Hepatocyte (in vitro differentiated cells): ENCODE results near the gene TMEM30A. TPM values are rescaled to one million over a fixed set of nuclear protein-coding genes. Genes with fewer than 3 reads are reported as not detected.
A peak's percentile ranks its signal among the peaks of the same experiment; 100 is the strongest.

Experiments used
- DNase-seq: peaks from one replicate; pipeline ENCODE4 v3.0.0-alpha.2; 2016; ENCODE audit warnings: low spot score
- H2AFZ ChIP-seq: fragments of 200-600 bp; sonication (generic); 2 replicates; pipeline ENCODE4 v1.6.0; 2016; ENCODE audit warnings: antibody characterized with exemption, mild to moderate bottlenecking
- H3K27ac ChIP-seq: fragments of 200-600 bp; sonication (generic); 2 replicates; pipeline ENCODE4 v1.5.1; 2016; ENCODE audit warnings: mild to moderate bottlenecking
- H3K27me3 ChIP-seq: fragments of 200-600 bp; sonication (generic); 2 replicates; pipeline ENCODE4 v1.6.1; 2016
- H3K36me3 ChIP-seq: fragments of 200-600 bp; sonication (generic); replicated peaks from 2 replicates; pipeline ENCODE4 v1.5.1; 2016; ENCODE audit warnings: low read depth; ENCODE audit not compliant: insufficient read depth
- H3K4me1 ChIP-seq: fragments of 200-600 bp; sonication (generic); 2 replicates; pipeline ENCODE4 v1.5.1; 2016; ENCODE audit warnings: mild to moderate bottlenecking, moderate library complexity; ENCODE audit not compliant: insufficient read depth
- H3K4me2 ChIP-seq: fragments of 200-600 bp; sonication (generic); 2 replicates; pipeline ENCODE4 v1.6.0; 2016
- H3K4me3 ChIP-seq: fragments of 200-600 bp; sonication (generic); 2 replicates; pipeline ENCODE4 v1.5.1; 2016; ENCODE audit warnings: mild to moderate bottlenecking
- H3K79me2 ChIP-seq: fragments of 200-600 bp; sonication (generic); 2 replicates; pipeline ENCODE4 v1.6.0; 2017; ENCODE audit warnings: mild to moderate bottlenecking
- H3K9me2 ChIP-seq: fragments of 200-600 bp; sonication (generic); replicated peaks from 2 replicates; pipeline ENCODE4 v1.6.0; 2017; ENCODE audit warnings: mild to moderate bottlenecking; ENCODE audit not compliant: insufficient read depth
- H3K9me3 ChIP-seq: fragments of 200-600 bp; sonication (generic); 2 replicates; pipeline ENCODE4 v1.5.1; 2016; ENCODE audit warnings: low read depth, mild to moderate bottlenecking
- H4K20me1 ChIP-seq: fragments of 200-600 bp; sonication (generic); 2 replicates; pipeline ENCODE4 v1.6.0; 2016; ENCODE audit warnings: mild to moderate bottlenecking; ENCODE audit not compliant: insufficient read depth, poor library complexity, severe bottlenecking
- CTCF ChIP-seq: fragments of 200-600 bp; sonication (generic); IDR thresholded peaks from 2 replicates; pipeline ENCODE4 v1.5.1; 2016; ENCODE audit warnings: antibody characterized with exemption, mild to moderate bottlenecking; ENCODE audit not compliant: poor library complexity
- EZH2 ChIP-seq: fragments of 200-600 bp; sonication (generic); IDR thresholded peaks from 2 replicates; pipeline ENCODE4 v1.6.1; 2016; ENCODE audit warnings: antibody characterized with exemption, mild to moderate bottlenecking, borderline replicate concordance
- EZH2phosphoT487 ChIP-seq: fragments of 200-600 bp; sonication (generic); IDR thresholded peaks from one replicate; pipeline ENCODE4 v1.6.1; 2018; ENCODE audit warnings: antibody characterized with exemption, mild to moderate bottlenecking, low read depth, moderate library complexity; ENCODE audit not compliant: unreplicated experiment, severe bottlenecking
- WGBS: methylation state at CpG from one replicate; pipeline ENCODE4 v1.1.6; 2016; ENCODE audit warnings: low lambda C conversion rate; ENCODE audit errors: missing lambda C conversion rate; 5-methylcytosine and 5-hydroxymethylcytosine counted together
- polyA plus RNA-seq: library from polyadenylated mRNA; unstranded; fragments of >200 nt; fragmentation: Nextera tagmentation; extraction: Ambion mirVana; gene quantifications from 2 replicates; pipeline ENCODE4 v1.2.1, GENCODE V29; 2016
- total RNA-seq: library from RNA; depleted of rRNA; stranded (reverse); fragments of >200 nt; gene quantifications from 2 replicates; pipeline ENCODE4 v1.2.3, GENCODE V29; 2014

Gene TMEM30A
- total and polyA plus RNA-seq, 2 experiments from 2014 or later, result 71.1 to 165 TPM

DNA sequence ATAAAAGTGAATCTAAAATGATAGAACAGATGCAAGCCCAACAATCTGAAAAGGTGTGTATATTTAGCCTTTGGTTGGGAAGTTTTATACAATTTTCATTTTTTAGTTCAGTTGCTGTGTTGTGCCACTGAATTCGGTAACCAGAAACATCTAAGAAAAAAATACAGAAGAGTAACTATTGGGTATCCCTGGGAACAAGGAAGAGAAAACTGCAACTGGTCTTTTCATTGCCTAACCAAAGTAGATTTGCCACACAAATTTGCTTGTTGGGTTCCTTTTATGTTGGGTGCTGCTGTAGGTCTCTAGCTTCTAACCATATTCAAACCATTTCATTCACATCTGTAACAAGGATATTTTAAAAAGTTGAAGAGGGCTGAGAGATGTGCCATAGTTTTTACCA, 2.8 kb upstream of the TMEM30A start:
- H4K20me1 ChIP-seq, result peaks cover 9% of the 10 kb centered on the region
- H2AFZ ChIP-seq, result no peak overlapping the region
- DNase-seq, result no peak
- no peaks in the 10 kb centered on the region for H3K9me2 ChIP-seq
- 78% methylated on average over 1 of the region's 1 CpG for WGBS
- H3K36me3 ChIP-seq, result no peaks in the 10 kb centered on the region
- no peaks in the 10 kb centered on the region for H3K9me3 ChIP-seq
- no peak for TF ChIP-seq CTCF
- no peak for TF ChIP-seq EZH2phosphoT487
- no peak for TF ChIP-seq EZH2
- no peaks in the 10 kb centered on the region for H3K4me1 ChIP-seq
- H3K4me2 ChIP-seq, result no peak overlapping the region
- peaks cover 45% of the 10 kb centered on the region for H3K79me2 ChIP-seq
- H3K27me3 ChIP-seq, result no peaks in the 10 kb centered on the region
- H3K4me3 ChIP-seq, result no peak overlapping the region
- no peak overlapping the region for H3K27ac ChIP-seq

DNA sequence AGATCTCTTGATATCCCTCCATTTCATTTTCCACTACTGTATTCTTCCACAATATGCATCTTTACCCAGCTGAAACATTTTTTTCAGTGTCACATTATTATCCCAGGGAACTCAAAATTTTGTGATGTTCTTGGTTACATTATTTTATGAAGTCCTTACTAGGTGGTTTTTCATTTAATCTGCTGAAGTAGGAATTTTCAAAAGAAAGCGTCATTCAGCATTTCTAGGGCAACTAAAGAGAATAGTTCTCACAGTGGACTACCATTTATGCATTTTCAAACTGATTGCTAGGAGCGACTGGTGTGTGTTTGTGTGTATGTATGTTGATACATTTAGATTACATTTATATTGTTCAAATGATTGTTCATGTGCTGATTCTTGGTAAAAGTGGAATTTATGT, 2.4 kb upstream of the TMEM30A start:
- Histone ChIP-seq H3K4me2 (no peak overlapping the region), H3K27ac (no peak overlapping the region), H3K9me2 (no peaks in the 10 kb centered on the region)

GRCh38 chr6:75285283-75285639, 669 bp upstream of the TMEM30A start:
- no peak for TF ChIP-seq EZH2
- WGBS, result 7% methylated on average over 6 of the region's 6 CpGs
- Histone ChIP-seq H3K4me2 (peak overlapping the region; percentile 82), H3K9me2 (no peaks in the 10 kb centered on the region), H3K9me3 (no peaks in the 10 kb centered on the region), H2AFZ (peak overlapping the region; percentile 82), H3K36me3 (no peaks in the 10 kb centered on the region), H3K4me1 (peaks cover 21% of the 10 kb centered on the region), H3K4me3 (peak overlapping the region; percentile 53), H4K20me1 (peaks cover 31% of the 10 kb centered on the region), H3K27ac (peak overlapping the region; percentile 89), H3K79me2 (peaks cover 66% of the 10 kb centered on the region), H3K27me3 (no peaks in the 10 kb centered on the region)
- DNase-seq, result no peak

More for the DNA sequence above, 2.4 kb upstream of the TMEM30A start:
- no peak overlapping the region for H3K4me3 ChIP-seq
- TF ChIP-seq EZH2 (no peak), CTCF (no peak), EZH2phosphoT487 (no peak)
- H3K79me2 ChIP-seq, result peaks cover 50% of the 10 kb centered on the region
- H4K20me1 ChIP-seq, result peaks cover 14% of the 10 kb centered on the region
- no peaks in the 10 kb centered on the region for H3K9me3 ChIP-seq
- WGBS, result 95% methylated on average over 2 of the region's 2 CpGs
- H3K4me1 ChIP-seq, result peaks cover 4% of the 10 kb centered on the region
- DNase-seq, result no peak
- no peak overlapping the region for H2AFZ ChIP-seq
- no peaks in the 10 kb centered on the region for H3K27me3 ChIP-seq
- H3K36me3 ChIP-seq, result no peaks in the 10 kb centered on the region

DNA sequence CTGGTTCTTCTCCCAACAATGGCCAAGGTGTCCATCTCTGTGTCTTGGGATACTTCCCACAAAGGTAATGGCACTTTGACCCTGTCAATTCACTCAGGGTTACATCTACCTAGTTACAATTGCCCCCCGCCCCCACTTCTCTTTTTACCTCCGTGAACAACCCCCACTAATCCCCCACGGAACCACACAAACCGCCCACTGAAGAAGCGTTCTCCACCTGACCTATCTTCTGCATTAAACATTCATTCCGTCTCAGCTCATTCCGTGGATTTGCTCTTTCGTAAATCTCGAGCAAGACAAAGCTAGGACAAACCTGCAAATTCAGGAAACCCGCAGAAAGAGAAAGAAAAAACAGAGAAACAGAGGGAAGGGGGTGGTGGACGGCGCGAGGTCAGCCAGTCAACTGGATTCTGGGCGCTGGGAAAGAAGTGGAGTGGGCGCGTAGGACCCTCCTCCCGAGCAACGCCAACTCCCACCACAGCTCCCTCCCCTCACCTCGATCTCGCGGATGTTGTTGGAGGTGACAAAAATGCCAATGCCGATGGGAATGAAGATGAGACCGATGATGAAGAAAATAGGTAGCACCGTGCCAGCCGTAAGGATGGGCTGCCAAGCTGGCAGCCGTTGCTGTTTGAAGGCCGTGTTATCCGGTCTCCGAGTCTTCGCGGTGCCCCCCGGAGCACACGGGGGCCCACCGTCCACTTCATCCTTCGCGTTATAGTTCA, 523 bp downstream of the TMEM30A start:
- peak; percentile 43 for DNase-seq
- peak overlapping the region; percentile 86 for H3K4me3 ChIP-seq
- peaks cover 25% of the 10 kb centered on the region for H3K4me1 ChIP-seq
- H3K36me3 ChIP-seq, result no peaks in the 10 kb centered on the region
- WGBS, result under 1% methylated on average over 35 of the region's 36 CpGs
- no peaks in the 10 kb centered on the region for H3K9me2 ChIP-seq
- peak overlapping the region; percentile 75 for H2AFZ ChIP-seq
- no peaks in the 10 kb centered on the region for H3K9me3 ChIP-seq
- peak overlapping the region; percentile 82 for H3K4me2 ChIP-seq
- no peaks in the 10 kb centered on the region for H3K27me3 ChIP-seq
- TF ChIP-seq EZH2, result no peak
- no peak for TF ChIP-seq EZH2phosphoT487
- no peak for TF ChIP-seq CTCF
- peaks cover 43% of the 10 kb centered on the region for H4K20me1 ChIP-seq
- peaks cover 77% of the 10 kb centered on the region for H3K79me2 ChIP-seq
- peak overlapping the region; percentile 95 for H3K27ac ChIP-seq
